ENCODE results near the gene CDH4.
A peak's percentile ranks its signal among the peaks of the same experiment; 100 is the strongest.

GRCh38 chr20:61896058-61896961 lies 644.2 kb downstream of the CDH4 start:
- TF ChIP-seq, protein P1, sequence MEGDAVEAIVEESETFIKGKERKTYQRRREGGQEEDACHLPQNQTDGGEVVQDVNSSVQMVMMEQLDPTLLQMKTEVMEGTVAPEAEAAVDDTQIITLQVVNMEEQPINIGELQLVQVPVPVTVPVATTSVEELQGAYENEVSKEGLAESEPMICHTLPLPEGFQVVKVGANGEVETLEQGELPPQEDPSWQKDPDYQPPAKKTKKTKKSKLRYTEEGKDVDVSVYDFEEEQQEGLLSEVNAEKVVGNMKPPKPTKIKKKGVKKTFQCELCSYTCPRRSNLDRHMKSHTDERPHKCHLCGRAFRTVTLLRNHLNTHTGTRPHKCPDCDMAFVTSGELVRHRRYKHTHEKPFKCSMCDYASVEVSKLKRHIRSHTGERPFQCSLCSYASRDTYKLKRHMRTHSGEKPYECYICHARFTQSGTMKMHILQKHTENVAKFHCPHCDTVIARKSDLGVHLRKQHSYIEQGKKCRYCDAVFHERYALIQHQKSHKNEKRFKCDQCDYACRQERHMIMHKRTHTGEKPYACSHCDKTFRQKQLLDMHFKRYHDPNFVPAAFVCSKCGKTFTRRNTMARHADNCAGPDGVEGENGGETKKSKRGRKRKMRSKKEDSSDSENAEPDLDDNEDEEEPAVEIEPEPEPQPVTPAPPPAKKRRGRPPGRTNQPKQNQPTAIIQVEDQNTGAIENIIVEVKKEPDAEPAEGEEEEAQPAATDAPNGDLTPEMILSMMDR (IDR thresholded peaks at IDR 0.05) = peak; percentile 95
- TF ChIP-seq POLR2AphosphoS5 (IDR thresholded peaks at IDR 0.05; ENCODE audit: low read depth, low read length) = no peak
- TF ChIP-seq, protein P2, sequence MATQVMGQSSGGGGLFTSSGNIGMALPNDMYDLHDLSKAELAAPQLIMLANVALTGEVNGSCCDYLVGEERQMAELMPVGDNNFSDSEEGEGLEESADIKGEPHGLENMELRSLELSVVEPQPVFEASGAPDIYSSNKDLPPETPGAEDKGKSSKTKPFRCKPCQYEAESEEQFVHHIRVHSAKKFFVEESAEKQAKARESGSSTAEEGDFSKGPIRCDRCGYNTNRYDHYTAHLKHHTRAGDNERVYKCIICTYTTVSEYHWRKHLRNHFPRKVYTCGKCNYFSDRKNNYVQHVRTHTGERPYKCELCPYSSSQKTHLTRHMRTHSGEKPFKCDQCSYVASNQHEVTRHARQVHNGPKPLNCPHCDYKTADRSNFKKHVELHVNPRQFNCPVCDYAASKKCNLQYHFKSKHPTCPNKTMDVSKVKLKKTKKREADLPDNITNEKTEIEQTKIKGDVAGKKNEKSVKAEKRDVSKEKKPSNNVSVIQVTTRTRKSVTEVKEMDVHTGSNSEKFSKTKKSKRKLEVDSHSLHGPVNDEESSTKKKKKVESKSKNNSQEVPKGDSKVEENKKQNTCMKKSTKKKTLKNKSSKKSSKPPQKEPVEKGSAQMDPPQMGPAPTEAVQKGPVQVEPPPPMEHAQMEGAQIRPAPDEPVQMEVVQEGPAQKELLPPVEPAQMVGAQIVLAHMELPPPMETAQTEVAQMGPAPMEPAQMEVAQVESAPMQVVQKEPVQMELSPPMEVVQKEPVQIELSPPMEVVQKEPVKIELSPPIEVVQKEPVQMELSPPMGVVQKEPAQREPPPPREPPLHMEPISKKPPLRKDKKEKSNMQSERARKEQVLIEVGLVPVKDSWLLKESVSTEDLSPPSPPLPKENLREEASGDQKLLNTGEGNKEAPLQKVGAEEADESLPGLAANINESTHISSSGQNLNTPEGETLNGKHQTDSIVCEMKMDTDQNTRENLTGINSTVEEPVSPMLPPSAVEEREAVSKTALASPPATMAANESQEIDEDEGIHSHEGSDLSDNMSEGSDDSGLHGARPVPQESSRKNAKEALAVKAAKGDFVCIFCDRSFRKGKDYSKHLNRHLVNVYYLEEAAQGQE (IDR thresholded peaks at IDR 0.05; ENCODE audit: insufficient read depth in 1 of 2, low read depth in 2 of 2, low read length in 1 of 2) = no peak
